ENCODE measurements around the gene CDH23.

GRCh38 chr10:71357792-71358265 lies 38.9 kb upstream of the CDH23 start:
- TF ChIP-seq CTCF (IDR thresholded peaks at IDR 0.05; ENCODE audit: poor library complexity) (no peak), EZH2 (IDR thresholded peaks at IDR 0.05; ENCODE audit: borderline replicate concordance) (no peak)
